ENCODE results near the gene HLF. TPM values are rescaled to one million over a fixed set of nuclear protein-coding genes. Genes with fewer than 3 reads are reported as not detected.

The HLF gene
- total RNA-seq, 1 donor from 2014 or later: 14.7 TPM

DNA sequence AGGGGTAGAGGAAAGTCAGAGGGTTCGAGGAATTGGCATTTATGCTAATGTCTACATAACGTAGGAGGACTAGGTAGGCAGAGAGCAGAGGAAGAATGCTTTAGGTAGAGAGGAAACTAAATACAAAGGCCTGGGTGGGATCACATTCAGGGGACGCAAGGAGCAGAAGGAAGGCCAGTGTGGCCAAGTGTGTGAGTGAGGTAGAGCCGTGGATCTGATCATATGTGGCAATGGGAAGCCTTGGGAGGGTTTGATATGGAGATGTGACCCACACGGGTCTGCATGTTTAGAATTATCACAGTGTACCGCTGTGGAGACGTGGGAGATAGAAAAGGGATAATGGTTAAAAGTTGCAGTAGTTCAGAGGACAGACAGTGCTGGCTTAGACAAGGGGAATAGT, 43.1 kb downstream of the HLF start:
- Histone ChIP-seq H3K4me1 (no peaks in the 10 kb centered on the region), H3K9me3 (no peaks in the 10 kb centered on the region), H3K27ac (no peak overlapping the region), H3K4me3 (no peak overlapping the region), H3K27me3 (no peaks in the 10 kb centered on the region), H3K36me3 (no peaks in the 10 kb centered on the region)
- TF ChIP-seq POLR2A (IDR thresholded peaks at IDR 0.05): no peak
- TF ChIP-seq, protein P1, sequence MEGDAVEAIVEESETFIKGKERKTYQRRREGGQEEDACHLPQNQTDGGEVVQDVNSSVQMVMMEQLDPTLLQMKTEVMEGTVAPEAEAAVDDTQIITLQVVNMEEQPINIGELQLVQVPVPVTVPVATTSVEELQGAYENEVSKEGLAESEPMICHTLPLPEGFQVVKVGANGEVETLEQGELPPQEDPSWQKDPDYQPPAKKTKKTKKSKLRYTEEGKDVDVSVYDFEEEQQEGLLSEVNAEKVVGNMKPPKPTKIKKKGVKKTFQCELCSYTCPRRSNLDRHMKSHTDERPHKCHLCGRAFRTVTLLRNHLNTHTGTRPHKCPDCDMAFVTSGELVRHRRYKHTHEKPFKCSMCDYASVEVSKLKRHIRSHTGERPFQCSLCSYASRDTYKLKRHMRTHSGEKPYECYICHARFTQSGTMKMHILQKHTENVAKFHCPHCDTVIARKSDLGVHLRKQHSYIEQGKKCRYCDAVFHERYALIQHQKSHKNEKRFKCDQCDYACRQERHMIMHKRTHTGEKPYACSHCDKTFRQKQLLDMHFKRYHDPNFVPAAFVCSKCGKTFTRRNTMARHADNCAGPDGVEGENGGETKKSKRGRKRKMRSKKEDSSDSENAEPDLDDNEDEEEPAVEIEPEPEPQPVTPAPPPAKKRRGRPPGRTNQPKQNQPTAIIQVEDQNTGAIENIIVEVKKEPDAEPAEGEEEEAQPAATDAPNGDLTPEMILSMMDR (IDR thresholded peaks at IDR 0.05): no peak
- TF ChIP-seq POLR2AphosphoS5 (IDR thresholded peaks at IDR 0.05; ENCODE audit: insufficient read depth in 1 of 2, low read depth in 1 of 2): no peak
- intact Hi-C loops (cut with DNase I): no loop called here
- DNase-seq (ENCODE audit: extremely low spot score in 2 of 2): no peak

- H3K4me1 ChIP-seq: no peaks in the 10 kb centered on the region
- intact Hi-C loops (cut with DNase I): no loop called here
Observed at GRCh38 chr17:55308613-55309391, 44.0 kb downstream of the HLF start.

DNA sequence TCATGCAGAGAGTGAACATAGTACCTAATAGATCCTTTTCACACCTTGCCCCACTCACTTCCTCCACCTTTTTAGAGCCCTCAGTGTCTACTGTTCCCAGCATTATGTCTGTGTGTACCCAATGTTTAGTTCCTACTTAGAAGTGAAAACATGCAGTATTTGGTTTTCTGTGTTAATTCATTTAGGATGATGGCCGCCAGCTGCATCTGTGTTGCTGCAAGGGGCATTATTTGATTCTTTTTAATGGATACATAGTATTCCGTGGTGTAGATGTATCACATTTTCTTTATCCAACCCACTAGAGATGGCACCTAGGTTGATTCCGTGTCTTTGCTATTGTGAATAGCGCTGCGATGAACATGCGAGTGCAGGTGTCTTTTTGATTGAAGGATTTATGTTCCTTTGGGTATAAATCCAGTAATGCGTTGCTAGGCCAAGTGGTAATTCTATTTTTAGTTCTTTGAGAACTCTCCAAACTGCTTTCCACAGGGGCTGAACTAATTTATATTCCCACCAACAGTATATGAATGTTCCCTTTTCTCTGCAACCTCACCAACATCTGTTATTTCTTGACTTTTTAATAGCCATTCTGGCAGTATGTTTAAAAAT, 47.1 kb downstream of the HLF start:
- TF ChIP-seq, protein P1 (IDR thresholded peaks at IDR 0.05): no peak
- TF ChIP-seq POLR2A (IDR thresholded peaks at IDR 0.05) (no peak), POLR2AphosphoS5 (IDR thresholded peaks at IDR 0.05; ENCODE audit: insufficient read depth in 1 of 2, low read depth in 1 of 2) (no peak)
- Histone ChIP-seq H3K27ac (no peak overlapping the region), H3K36me3 (no peaks in the 10 kb centered on the region), H3K9me3 (no peaks in the 10 kb centered on the region), H3K4me1 (no peaks in the 10 kb centered on the region), H3K27me3 (no peaks in the 10 kb centered on the region), H3K4me3 (no peak overlapping the region)
- intact Hi-C loops (cut with DNase I): no loop called here
- DNase-seq (ENCODE audit: extremely low spot score in 2 of 2): no peak

More at GRCh38 chr17:55308613-55309391, 44.0 kb downstream of the HLF start:
- Histone ChIP-seq H3K27ac (no peak overlapping the region), H3K4me3 (no peak overlapping the region), H3K27me3 (no peaks in the 10 kb centered on the region), H3K9me3 (no peaks in the 10 kb centered on the region), H3K36me3 (no peaks in the 10 kb centered on the region)
- no peak for TF ChIP-seq POLR2AphosphoS5 (IDR thresholded peaks at IDR 0.05; ENCODE audit: insufficient read depth in 1 of 2, low read depth in 1 of 2)
- TF ChIP-seq POLR2A (IDR thresholded peaks at IDR 0.05): no peak
- TF ChIP-seq, protein P1 (IDR thresholded peaks at IDR 0.05): no peak
- no peak for DNase-seq (ENCODE audit: extremely low spot score in 2 of 2)

DNA sequence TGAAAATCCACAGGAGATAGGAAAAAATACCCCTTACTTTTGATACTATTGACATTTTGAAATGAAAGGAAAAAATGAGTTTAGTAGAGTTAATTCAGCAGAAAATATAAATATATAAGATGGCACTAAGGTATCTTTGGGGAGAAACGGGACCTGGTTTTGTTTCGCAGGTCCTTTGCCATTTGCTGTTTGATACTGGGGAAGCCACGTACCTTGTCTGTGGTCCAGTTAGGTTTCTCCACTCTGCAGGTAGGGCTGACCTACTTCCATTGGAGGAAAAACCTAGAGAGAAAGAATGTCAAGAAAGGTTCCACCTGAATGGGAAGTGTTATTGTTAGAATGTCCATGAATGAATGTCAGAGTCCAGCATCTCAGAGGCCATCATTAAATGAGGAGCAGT, 48.1 kb downstream of the HLF start:
- no peak overlapping the region for H3K4me3 ChIP-seq
- no peak for DNase-seq (ENCODE audit: extremely low spot score in 2 of 2)
- TF ChIP-seq POLR2AphosphoS5 (IDR thresholded peaks at IDR 0.05; ENCODE audit: insufficient read depth in 1 of 2, low read depth in 1 of 2) (no peak), POLR2A (IDR thresholded peaks at IDR 0.05) (no peak)
- TF ChIP-seq, protein P1 (IDR thresholded peaks at IDR 0.05): no peak
- no peaks in the 10 kb centered on the region for H3K9me3 ChIP-seq
- no peaks in the 10 kb centered on the region for H3K27me3 ChIP-seq
- no peaks in the 10 kb centered on the region for H3K4me1 ChIP-seq
- intact Hi-C loops (cut with DNase I): no loop called here
- no peak overlapping the region for H3K27ac ChIP-seq
- no peaks in the 10 kb centered on the region for H3K36me3 ChIP-seq

Measured in vagina (tissue), 2 donors.